ENCODE results near the gene AKR7A2.
"Not testable (repeated sequence)": the region's sequence is repeated elsewhere in the genome, so short reads cannot be mapped to it uniquely, and the experiment has no call there.

AKR7A2 gene

DNA sequence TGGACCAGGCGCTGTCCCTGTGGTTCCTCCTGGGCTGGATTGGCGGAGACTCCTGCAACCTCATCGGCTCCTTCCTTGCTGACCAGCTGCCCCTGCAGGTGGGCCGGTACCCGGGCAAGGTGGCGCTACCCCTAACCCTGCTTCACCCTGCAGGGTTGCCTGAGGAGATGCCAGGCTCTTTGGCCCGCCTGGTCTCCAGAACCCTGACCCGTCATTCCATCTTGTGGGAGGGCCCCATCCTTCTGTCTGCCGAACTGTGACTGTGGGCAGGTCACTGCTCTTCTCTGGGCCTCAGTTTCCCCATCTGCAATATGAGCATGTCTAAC lies 12.7 kb upstream of the AKR7A2 start:
- no peak for DNase-seq

DNA sequence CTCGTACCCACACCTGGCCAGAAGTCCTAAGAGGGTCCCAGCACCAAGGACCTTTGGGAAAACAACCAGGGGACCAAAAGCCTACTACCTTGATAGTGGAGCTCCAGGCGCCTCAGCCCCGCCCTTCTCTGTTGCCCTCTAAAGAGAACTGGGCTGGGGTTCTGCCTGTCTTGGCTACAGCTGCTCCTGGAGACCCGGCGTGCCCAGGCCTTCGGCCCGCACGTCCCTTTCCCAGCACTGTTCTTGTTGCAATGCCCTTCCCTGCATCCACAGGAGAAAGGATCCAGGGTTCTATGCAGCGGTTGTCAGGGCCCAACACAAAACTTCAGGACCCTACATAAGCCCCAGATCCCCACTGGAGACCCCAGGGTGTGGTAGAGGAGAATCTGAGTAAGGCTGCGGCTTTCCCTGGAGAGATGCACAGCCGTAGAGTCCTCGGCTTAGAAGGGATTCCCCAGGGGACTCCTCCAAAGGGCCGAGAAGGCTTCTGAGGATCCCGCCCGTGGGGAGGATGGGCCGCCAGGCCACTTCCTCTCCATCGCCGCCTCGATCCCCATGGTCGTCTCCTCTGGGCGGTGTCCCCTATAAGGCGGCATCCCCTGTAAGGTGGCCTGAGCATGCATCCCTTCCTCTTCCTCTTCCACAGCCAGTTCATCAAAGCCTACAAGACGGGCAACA lies 12.2 kb upstream of the AKR7A2 start:
- no peak for DNase-seq

DNA sequence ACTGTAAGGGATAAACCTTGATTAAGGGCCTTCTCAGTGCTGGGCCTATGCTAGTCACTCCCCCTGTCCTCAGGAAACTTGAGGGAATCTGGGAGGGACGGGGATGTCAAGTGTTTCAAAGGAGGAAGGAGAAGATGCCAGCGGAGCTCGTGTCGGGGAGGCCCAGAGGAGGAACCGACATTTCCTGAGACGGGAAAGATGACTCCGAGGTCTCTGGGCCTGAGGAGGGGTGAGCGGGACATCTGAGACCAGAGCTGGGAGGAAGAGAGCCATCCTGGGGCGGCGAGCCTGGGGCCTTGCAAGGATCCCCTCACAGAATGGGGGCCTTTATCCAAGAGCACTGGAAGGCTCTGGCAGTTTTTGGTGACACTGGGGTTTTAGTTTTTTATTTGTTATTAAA lies 10.5 kb upstream of the AKR7A2 start:
- DNase-seq, result no peak

DNA sequence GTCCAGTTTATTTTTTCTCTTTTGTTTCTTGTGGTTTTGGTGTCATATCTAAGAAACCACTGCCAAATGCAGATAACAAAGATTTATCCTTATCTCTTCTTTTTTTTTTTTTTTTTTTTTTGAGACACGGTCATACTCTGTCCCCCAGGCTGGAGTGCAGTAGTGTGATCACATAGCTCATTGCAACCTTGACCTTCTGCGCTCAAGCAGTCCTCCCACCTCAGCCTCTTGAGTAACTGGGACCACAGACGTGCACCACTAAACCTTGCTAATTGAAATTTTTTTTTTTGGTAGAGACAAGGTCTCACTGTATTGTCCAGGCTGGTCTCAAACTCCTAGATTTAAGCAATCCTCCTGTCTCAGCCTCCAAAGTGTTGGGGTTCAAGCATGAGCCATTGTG lies 9.1 kb upstream of the AKR7A2 start:
- no peak for DNase-seq

DNA sequence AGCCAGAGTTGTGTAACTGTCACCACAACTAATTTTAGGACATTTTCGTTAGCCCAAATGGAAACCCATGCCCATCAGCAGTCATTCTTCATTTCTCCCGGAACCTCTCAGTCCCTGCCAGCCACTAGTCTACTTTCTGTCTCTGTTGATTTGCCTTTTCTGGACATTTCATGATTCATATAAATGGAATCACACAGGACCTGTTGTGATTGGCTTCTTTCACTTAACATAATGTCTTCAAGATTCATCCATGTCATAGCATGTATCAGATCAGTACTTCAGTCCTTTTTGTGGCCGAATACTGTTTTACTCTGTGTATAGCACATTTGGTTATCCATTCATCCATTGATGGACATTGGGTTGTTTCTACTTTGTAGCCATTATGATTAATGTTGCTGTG lies 7.3 kb upstream of the AKR7A2 start:
- no peak for DNase-seq

DNA sequence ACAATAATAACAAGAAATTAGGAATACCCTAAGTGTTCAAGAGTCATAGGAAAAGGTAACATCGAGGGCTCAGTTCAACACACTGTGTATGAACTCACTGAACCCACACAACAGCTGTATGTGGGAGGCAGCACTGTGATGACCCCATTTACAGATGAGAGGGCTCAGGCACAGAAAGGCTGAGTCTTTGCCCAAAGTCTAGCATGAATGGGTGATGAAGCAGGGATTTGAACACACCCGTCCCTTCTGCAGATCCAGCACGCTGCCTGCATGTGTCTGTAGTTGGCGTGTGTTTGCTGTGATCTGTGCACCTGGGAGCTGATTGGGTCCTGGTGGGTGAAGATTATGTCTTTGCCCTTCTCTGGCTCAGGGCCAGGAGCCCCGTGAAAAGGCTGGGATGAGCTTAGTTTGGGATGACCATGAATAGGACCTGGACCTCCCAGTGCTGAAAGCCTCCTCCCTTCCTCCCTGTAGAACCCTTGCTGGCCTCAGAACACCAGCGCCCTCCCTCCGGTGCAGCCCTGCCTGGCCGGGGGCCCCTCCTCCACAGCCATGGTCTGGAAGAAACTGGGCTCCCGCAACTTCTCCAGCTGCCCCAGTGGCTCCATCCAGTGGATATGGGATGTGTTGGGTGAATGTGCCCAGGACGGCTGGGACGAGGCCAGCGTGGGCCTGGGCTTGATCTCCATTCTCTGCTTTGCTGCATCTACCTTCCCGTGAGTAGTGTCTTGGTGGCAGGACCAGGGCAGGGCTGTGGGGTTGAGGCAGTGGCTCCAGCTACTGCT lies 5.4 kb upstream of the AKR7A2 start:
- no peak for DNase-seq

DNA sequence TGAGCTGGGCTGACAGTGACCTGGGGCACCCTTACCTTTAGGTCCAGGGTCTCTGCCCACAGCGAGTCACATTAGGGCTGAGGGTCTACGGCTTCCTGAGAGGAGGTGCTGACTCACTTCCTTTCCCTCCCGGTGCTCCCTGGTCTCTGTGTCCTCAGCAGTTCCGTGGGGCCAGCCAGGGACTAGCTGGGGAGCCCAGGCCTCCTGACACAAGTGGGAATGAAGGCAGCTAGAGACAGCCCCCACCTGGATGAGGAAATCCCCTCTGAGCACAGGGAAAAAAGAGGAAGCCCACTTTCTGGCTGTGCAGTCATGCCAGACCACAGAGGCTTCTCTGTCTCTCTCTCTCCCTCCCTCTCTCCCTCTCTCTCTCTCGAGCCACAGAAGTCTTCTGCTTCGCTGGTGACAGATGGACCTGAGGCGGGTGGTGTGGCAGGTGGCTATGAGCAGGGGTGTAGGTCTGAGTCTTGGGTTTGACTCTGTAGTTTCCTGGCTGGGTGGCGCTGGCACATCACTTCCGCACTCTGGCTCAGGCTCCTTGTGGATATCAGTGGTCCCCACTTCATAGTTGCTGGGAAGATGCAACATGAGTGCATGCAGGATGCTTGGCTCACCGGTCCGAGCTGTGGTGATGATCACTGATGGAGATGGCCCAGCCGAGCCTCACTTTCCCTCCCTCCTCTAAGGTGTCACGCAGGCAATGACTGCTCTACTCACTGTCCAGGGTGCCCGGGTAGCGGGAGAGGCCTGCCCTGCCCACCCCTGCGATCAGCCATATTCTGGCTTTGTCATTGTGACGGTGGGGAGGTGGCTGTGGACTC lies 3.6 kb upstream of the AKR7A2 start:
- DNase-seq, result no peak

DNA sequence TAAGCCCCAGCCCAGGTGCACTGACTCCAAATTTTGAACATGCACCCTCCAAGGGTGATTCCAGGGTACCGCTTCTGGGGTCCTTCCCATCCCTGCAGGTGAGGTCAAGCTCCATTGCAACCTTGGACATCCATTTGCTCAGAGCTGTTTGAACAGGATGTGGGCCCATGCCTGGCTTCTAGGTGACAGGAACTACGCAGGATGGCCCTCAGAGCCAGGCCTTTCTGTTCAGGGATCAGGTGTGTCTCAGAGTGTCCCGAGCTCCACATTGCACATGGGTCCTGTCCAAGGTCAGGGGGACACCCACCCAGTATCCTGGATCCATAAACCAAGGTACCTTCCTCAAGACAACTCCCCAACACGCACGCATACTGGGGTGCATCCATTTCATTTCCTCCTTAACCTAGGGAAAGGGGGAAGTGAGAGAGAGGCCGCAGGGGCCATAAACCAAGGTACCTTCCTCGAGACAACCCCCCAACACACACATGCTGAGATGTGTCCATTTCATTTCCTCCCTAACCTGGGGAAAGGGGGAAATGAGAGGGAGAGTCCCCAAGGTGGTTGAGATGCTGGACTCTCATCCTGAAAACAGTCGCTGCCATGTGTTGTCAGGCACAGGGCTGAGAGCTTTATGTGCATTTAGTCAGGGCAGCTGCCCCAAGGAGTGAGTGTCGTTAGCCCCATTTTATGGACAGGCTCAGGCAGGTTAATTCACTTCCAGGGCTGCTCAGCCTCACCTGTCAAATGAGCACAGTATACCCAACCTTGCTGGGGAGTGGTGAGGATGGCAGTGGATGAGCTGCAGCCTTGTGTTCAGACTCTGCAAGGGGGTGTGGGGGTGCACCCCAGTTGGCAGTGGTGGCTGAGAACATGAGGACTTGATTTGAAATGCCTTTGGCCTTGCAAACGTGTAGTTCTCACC lies 2.3 kb upstream of the AKR7A2 start:
- DNase-seq, result no peak

DNA sequence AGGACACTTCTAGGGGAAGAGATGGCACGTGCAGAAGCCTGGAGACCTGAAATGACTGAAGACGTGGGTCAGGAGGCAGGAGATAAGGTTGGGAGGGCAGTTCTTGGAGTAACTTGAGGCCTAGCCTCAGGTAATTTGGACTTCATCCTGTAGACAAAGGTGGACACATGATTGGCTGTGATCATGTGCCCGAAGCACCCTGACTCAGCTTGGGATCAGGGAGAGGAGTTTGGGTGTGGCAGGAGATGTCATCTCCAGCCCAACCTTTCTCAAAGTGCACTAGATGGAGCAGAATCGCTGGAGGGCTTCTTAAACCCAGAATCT lies 1.7 kb upstream of the AKR7A2 start:
- DNase-seq, result no peak

DNA sequence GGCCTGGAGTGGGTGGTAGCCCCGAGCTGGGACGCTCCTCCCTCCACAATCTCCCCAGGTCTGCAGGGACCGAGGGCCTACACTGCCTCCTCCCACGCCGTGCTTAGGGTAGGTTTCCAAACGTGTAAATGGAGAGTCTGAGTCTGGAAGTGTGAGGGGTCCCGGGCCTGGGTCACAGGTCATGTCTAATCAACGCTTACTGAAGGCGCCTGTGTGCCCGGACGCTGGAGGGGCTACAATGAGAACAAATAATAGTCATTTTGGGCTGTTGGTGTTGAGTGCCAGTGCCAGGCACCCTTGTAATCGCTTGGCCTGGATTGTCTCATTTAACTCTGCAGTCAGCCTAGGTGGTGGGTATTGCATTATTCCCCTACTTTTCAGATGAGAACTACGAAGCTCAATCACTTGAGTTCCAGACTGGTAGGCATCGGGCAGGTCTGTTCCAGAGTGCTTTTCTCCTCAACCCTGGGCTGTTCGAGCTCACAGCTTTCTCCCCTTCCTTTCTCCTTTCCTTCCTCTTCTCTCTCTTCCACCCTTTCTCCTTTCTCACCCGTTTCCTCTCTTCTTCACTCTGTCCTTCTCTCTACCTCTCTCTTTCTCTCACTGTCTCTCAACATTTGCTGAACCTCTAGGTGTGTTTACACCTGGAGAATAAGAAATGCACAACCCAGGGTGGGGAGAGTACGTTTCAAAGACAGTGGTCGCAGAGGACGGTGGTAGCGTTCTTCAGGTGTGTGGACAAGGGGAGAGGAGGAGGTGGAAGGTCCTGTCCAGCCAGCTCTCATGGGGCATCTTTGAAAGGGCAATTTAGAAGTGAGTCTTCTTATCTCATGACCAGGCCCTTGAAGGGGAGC lies 1.1 kb upstream of the AKR7A2 start:
- no peak for DNase-seq

DNA sequence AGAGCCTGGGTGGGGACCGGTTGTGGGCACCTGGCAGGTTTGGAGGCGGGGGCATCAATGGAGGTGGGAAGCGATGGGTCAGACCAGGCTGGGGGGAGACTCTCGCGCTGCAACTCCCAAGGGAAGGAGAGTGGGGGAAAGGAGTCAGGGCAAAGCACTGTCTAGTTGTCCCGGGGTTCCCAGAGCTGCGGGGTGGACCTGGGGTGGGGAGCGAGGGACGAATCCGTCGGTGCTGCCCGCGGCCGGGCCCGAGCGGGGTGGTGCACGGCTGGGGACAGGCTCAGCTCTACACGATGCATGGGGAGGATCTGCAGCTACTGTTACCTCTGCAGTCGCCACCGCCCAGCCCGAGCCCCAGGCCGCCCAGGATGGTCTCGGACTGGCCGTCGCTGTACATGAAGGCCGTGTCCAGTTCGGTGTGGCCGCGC lies 427 bp downstream of the AKR7A2 start:
- DNase-seq, result no peak

DNA sequence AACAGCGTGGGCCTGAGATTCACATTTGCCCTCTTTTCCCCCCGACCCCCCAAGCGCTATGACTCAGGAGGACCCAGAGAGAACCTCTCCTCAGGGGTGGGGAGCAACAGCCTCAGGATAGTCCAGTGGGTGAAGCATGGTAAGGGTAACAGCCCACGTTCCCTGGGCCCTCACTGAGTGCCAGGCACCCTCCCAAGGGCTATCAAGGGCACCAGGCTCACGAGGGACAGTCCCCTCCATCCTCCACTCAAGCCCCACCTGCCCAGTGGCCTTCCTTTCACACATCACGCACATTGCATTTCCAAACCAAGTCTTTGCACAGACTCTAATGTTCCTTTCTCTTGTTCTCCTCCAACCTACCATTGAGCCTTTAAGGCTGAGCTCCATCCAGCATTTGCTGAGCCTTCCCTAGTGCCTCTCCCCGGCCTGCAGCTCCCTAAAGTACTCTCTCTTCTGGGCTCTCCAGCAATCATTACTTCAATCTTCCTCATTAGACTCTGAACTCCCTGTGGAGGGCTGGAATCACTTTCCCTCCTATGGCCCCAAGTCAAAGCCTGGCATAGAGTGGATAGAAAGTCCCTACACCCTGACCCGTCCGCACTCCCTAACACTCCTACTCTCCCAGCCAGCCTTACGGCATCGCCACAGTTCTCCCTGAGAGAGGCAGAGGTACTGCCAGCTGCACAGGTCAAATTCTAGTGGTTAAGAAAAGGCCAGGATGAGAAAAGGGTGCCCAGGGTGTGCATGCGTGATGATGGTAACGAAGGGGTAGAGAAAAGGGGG lies 1.0 kb downstream of the AKR7A2 start:
- no peak for DNase-seq

DNA sequence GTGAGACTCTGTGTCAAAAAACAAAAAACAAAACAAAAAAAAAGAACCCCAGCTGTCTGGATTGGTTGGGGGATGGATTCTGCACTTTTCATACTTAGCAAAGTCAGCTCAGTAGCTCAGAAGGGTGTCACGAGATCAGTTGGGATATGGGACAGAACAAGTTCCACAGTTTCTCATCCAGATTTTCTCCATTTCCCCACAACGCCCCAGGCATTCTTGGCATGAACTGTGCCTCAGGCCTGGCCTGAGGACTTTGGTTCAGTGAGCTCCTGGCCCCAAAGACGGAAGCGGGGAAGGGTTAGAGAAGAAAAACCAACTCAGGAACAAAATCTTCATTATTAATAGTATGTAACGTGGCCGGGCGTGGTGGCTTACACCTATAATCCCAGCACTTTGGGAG lies 1.9 kb downstream of the AKR7A2 start:
- DNase-seq, result no peak

DNA sequence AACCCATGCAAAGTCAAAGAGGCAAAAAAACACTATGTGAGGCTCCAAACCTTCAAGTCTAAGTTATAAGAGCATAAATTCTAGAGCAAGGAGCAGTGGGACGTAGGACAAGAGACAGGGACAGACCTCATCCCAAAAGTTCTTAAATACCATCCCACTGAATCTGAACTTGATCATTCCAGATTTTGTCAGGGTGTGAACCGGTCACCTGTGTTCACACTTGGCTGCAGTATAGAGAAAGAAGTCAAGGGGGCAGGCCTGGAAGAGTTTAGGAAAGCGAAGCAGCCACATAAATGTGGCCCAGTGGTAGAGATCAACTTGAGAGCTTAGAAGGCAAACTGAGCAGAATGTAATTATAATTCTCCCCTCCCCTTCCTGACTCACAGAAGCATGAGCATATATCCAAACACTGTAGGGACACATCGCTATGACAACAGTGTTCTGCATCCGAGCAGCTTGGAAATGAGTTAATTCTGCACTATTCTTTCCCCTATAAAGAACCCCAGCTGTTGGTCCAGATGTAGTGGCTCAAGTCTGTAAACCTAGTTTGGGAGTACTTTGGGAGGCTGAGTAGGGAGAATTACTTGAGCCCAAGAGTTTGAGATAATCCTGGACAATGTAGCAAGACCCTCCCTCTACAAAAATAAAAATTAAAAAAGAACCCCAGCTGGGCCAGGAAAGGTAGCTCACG lies 2.7 kb downstream of the AKR7A2 start:
- DNase-seq, result no peak

DNA sequence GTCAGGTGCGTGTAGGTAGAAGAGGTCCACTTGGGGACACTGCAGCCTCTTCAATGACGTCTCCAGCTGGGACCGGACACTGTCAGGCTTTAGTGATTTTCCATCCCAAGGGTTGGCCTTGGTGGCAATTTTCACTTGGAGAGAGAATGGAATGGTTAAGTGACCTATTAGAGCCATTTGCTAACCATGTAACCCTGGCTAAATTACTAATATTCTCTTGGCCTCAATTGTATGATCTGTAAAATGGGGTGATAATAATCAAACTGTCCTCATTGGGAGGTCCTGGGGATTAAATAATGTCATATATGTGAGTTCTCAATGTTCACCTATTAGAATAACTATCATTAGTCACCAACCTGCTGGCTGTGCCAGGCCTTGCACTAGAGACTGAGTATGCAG lies 3.4 kb downstream of the AKR7A2 start:
- no peak for DNase-seq

DNA sequence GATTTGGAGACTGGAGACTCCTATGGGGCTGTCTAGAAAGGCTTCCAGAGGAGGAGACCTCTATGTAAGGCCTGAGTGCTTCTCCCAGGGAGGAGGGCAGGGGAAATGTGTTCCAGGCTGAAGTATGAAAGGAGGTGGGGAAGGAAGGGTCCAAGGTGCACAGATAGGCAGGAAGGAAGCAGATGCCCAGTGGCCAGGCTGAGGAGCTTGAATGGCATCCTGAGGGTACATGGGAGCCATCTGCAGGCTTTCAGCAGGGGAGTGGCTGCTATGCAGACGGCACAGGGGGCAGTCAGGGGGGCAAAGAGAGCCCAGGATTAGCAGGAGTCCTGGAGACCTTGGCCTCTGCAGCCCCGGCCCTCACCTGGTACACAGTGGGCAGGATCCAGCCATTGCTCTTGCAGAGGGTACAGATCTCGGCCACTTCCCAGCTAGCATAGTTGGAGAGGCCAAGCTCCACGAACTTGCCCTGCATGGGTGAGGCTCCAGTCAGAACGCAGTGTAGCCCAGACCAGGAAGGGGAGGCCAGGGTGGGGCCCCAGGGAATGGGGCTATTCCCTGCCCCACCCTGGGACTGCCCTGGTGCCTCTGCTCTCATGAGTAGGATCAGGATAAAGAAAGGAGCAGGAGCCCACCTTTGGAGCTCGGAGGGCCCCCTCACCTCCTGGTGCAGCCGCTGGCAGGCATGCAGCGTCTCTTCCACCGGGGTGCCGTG lies 4.0 kb downstream of the AKR7A2 start:
- no peak for DNase-seq

DNA sequence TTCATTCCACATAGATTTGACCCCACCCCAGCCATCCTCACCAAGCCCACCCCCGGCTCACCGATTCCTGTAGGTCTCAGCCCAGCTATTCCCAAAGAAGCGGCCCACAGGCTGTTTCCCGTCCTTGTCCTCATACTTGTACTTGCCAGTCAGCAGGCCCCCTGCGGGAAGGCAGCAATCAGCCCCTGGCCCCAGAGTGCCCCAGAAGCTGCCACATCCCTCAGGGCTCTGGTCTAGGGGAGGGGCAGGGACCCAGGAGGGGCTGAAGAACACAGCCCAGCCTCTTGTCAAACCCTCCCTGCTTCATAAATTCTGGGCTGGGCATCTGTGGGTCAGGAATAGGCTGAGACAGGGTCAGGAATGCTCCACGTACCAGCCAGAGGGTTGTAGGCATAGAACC lies 5.0 kb downstream of the AKR7A2 start:
- DNase-seq, result no peak

DNA sequence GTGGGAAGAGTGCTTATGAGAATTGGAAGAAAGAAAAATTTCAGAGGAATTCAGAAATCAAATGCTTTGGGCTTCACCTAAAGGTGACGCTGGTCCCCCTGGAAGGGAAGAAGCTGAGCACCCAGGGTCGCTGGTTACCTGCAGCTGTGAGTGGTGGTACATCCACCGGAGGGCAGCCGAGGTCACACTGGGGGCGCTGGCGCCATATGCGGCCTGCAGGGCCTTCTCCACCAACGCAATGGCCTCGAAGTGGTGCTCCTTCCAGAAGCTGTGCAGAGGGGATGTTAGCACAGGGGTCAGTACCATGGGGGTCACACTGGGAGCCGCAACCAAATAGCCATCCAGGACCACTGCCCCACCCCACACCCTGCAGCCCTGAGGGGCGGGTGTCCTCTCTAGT lies 6.1 kb downstream of the AKR7A2 start:
- no peak for DNase-seq

DNA sequence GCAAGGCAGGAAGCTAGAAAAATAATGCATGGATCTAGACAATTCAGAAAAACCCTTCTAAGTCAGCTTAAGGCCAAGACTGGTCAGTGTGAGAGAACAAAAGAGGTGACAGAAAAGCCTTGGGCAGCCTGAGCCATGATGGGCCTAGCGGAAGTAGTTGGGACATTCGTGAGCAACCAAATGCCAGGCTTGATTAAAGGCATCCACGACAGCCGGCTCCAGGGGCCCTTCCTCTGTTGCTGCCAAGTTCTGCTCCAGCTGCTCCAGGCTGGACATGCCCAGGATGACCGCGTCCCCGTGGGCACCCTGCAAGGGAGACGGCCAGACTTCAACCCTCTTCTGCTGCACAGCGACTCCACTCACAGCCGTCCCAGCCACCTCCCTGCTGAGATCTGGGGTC lies 7.9 kb downstream of the AKR7A2 start:
- DNase-seq, result not testable (repeated sequence)

DNA sequence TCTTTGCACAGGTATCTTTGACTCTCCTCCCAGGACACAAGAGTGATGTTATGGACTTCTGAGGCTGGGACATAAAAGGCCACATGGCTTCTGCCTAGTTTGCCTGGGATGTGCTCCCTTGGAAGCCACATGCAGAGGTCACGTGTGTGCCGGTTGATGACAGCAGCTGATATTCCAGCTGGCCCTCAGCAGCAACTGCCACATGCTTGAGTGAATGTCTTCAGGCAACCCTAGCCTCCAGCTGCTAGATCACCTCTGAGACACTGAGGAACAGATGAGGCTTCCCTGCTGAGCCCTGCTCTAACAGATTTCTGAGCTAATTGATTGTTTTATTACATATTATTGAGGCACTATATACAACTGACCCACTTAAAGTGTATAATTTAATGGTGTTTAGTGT lies 11.7 kb downstream of the AKR7A2 start:
- no peak for DNase-seq

All from NCI-H1436 treated with DMSO at 0.1 percent for 48 hours (cell line).